ENCODE results near the gene COP1. TPM values are rescaled to one million over a fixed set of nuclear protein-coding genes. Genes with fewer than 3 reads are reported as not detected.
"Not testable (repeated sequence)": the region's sequence is repeated elsewhere in the genome, so short reads cannot be mapped to it uniquely, and the experiment has no call there.

The COP1 gene
- total and polyA plus RNA-seq, 5 experiments from 2014 or later, result 32.1 to 47.3 (median 42.7) TPM

- ATAC-seq (no peak), DNase-seq (no peak)
- Mint-ChIP-seq H3K4me3 (no peak overlapping the region), H3K36me3 (peaks cover 0 to 17% (median 2%) of the 10 kb centered on the region in 3 donors), H3K27me3 (no peaks in the 10 kb centered on the region), H3K4me1 (peaks cover 0 to 5% (median 3%) of the 10 kb centered on the region in 4 donors), H3K27ac (peak overlapping the region in 2 of 10 donors; percentile 0 to 71), H3K9me3 (no peaks in the 10 kb centered on the region)
- POLR2A ChIA-PET, result no interaction called here
These were observed 151.7 kb downstream of the COP1 start for GRCh38 chr1:176055398-176055797.

DNA sequence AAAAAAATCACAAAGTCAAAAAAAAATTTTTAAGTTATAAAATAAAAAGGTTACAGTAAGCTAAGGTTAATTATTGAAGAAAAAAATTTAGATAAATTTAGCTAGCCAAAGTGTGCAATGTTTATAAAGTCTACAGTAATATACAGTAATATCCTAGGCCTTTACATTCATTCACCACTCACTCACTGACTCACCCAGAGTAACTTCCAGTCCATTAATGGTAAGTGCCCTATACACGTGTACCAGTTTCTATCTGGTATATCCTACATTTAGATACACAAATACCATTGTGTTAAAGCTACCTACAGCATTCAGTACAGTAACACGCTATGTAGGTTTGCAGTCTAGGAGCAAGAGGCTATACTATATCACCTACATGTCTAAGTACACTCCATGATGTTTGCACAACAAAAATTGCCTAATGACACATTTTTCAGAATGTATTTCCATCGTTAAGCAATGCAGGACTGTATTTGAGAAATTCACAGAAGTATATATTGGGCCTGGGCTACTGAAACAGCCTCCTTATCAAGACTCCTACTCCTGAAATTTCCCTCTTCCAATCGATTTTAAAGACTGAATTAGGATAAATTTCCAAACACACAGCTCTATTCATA, 155.1 kb downstream of the COP1 start:
- POLR2A ChIA-PET, result no interaction called here
- no peaks in the 10 kb centered on the region for H3K9me3 Mint-ChIP-seq
- ATAC-seq, result no peak
- no peak for DNase-seq
- no peak overlapping the region for H3K27ac Mint-ChIP-seq
- peaks cover 0 to 3% (median 2%) of the 10 kb centered on the region in 4 donors for H3K4me1 Mint-ChIP-seq
- no peak overlapping the region for H3K4me3 Mint-ChIP-seq
- H3K27me3 Mint-ChIP-seq, result no peaks in the 10 kb centered on the region
- peaks cover 0 to 14% (median 5%) of the 10 kb centered on the region in 3 donors for H3K36me3 Mint-ChIP-seq

- Mint-ChIP-seq H3K27ac (no peak overlapping the region), H3K27me3 (no peaks in the 10 kb centered on the region), H3K9me3 (no peaks in the 10 kb centered on the region), H3K4me1 (peaks cover 0 to 3% (median 2%) of the 10 kb centered on the region in 4 donors), H3K36me3 (peaks cover 0 to 12% (median 3%) of the 10 kb centered on the region in 3 donors), H3K4me3 (no peak overlapping the region)
- no peak for DNase-seq
- no peak for ATAC-seq
- POLR2A ChIA-PET, result no interaction called here
These were observed 155.7 kb downstream of the COP1 start for GRCh38 chr1:176051402-176051801.

GRCh38 chr1:176049582-176049981, 157.5 kb downstream of the COP1 start:
- no peak for ATAC-seq
- no peak overlapping the region for H3K4me3 Mint-ChIP-seq
- DNase-seq, result no peak
- no peak overlapping the region for H3K27ac Mint-ChIP-seq
- H3K4me1 Mint-ChIP-seq, result no peaks in the 10 kb centered on the region
- no peaks in the 10 kb centered on the region for H3K27me3 Mint-ChIP-seq
- H3K36me3 Mint-ChIP-seq, result peaks cover 0 to 15% (median 3%) of the 10 kb centered on the region in 3 donors
- POLR2A ChIA-PET, result no interaction called here
- no peaks in the 10 kb centered on the region for H3K9me3 Mint-ChIP-seq

DNA sequence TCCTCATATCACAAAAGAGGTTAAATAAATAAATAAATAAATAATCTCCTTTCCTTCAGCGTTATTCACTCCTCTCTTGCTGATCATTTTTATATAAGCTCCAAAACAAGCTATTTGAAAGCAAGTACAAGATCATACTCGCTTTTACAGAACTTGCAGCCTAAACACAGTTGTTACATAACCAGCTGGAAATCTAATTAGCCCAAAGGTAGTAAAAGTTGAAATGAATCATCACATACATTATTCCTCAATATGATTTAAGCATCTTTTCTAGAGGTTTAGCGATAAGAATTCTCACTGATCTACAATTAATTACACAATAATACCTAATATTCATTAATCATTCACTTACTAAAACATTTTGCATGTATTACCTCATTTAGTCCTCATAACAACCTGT, 160.2 kb downstream of the COP1 start:
- Mint-ChIP-seq H3K27ac (no peak overlapping the region), H3K36me3 (peaks cover 0 to 33% (median 17%) of the 10 kb centered on the region in 3 donors), H3K27me3 (no peaks in the 10 kb centered on the region), H3K4me1 (no peaks in the 10 kb centered on the region), H3K4me3 (no peak overlapping the region), H3K9me3 (no peaks in the 10 kb centered on the region)
- POLR2A ChIA-PET, result no interaction called here
- ATAC-seq (no peak), DNase-seq (no peak)

DNA sequence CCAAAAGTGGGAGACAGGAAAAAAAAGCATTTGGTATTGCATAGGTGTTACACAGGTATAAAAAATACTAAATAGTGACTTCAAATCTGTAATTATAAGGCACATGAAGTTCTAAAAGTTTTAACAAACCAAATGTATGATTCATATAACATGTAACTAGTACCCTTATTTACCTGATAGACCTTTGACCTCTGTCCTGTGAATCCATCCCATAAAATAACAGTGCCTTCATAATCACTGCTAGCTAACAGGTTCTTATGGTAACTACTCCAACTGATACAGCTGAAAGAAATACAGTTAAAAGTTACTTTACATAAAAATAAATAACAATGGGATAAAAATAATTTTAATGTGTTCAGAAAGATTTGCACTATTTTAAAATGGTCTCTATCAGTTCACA, 163.5 kb downstream of the COP1 start:
- Mint-ChIP-seq H3K27me3 (no peaks in the 10 kb centered on the region), H3K27ac (peak overlapping the region in 1 of 10 donors; percentile 26), H3K4me1 (peaks cover 2 to 8% (median 6%) of the 10 kb centered on the region in 4 donors), H3K9me3 (no peaks in the 10 kb centered on the region), H3K36me3 (peaks cover 4 to 60% (median 34%) of the 10 kb centered on the region in 3 donors), H3K4me3 (no peak overlapping the region)
- DNase-seq (no peak), ATAC-seq (no peak)
- POLR2A ChIA-PET, result no interaction called here

DNA sequence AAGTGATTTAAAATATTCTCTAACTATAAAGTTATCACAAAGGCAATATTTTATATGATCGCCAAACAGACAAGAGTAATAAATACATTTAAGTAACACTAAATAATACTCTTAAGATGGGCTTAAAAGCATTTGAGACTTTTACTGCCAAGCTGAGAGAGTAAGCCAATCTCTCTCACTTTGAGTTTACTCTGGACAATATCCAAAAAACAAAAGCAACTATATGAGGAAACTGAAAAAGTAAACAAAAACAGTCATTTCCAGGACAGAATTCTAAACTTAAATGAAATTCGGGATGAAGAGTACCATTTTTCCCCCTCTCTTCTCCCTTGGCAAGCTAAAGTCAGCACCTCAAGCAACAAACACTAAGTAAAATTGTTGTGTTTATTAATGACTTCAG, 173.2 kb downstream of the COP1 start:
- Mint-ChIP-seq H3K36me3 (peaks cover 6 to 74% (median 36%) of the 10 kb centered on the region in 3 donors), H3K27ac (peak overlapping the region in 1 of 10 donors; percentile 4)

DNA sequence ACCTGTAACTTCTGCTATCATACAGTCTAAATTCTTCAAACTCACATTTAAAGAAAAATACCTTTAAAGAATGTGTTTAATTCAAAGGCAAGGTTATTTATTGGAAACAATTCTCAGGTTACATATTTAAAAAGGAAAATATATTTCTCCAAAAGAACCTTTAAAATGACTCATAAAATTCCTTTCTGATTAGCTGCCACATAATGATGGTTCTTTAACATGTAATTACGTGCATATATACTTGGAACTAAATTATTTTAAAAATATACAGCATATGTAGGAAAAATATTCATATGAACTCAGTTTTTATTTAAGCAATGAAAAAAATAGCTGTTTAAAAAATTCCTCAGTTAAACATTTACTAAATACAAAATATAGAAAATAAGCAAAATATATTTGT, 173.6 kb downstream of the COP1 start:
- H3K27ac Mint-ChIP-seq, result no peak overlapping the region
- POLR2A ChIA-PET, result no interaction called here
- peaks cover 0 to 10% (median 4%) of the 10 kb centered on the region in 4 donors for H3K4me1 Mint-ChIP-seq
- no peaks in the 10 kb centered on the region for H3K9me3 Mint-ChIP-seq
- H3K36me3 Mint-ChIP-seq, result peaks cover 5 to 73% (median 34%) of the 10 kb centered on the region in 3 donors
- DNase-seq (no peak), ATAC-seq (no peak)
- no peak overlapping the region for H3K4me3 Mint-ChIP-seq
- no peaks in the 10 kb centered on the region for H3K27me3 Mint-ChIP-seq

More for the DNA sequence above, 173.2 kb downstream of the COP1 start:
- ATAC-seq, result no peak
- H3K4me3 Mint-ChIP-seq, result no peak overlapping the region
- no peak for DNase-seq
- H3K27me3 Mint-ChIP-seq, result no peaks in the 10 kb centered on the region
- no peaks in the 10 kb centered on the region for H3K9me3 Mint-ChIP-seq
- H3K4me1 Mint-ChIP-seq, result peaks cover 0 to 10% (median 4%) of the 10 kb centered on the region in 4 donors
- POLR2A ChIA-PET, result no interaction called here

DNA sequence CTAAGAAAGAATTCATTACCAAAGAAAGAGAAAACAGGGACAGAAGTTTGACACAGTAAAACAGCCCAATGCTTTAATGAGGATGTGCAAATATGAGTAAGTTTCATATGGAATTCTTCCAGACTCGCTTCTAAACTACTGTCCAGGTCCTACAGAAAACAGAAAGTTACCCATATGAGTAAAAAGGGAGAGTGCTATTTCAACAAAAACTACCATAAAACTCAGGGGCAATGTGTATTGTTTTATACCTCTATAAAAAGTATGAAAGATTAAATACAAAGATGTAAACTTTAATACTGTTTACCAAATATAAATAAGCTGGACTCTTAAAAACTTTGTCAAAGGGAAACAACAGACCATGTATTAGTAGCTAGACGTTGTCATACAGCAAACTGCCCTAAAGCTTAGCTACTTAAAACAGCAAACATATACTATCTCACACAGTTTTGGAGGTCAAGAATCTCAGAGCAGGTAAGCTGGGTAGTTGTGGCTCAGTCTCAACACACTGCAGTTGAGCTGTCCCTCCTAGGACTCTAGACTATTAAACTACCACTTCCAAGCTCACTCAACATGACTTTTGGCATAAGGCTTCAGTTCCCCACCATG, 174.9 kb downstream of the COP1 start:
- Mint-ChIP-seq H3K9me3 (no peaks in the 10 kb centered on the region), H3K4me1 (peaks cover 1 to 10% (median 4%) of the 10 kb centered on the region in 4 donors), H3K4me3 (no peak overlapping the region), H3K27me3 (no peaks in the 10 kb centered on the region), H3K27ac (peak overlapping the region in 2 of 10 donors; percentile 53 to 56), H3K36me3 (peaks cover 5 to 71% (median 34%) of the 10 kb centered on the region in 3 donors)
- ATAC-seq (no peak), DNase-seq (no peak)
- POLR2A ChIA-PET, result no interaction called here

DNA sequence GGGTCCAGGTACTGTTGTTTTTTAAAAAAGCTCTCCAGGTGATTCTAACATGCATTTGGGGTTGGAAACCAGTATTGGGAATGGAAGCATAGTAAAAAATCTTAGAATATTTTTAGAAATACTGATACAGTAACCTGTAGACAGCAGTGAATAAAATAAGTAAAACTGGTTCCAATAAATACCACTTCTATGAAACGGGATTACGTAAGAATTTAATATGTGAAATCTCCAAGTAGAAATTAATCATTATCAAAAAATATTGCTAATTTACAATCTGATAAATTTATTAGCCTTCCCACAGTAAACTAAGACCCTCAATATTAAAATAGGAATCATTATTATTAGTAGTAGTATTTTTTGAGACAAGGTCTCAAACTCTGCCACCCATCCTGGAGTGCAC, 177.5 kb downstream of the COP1 start:
- ATAC-seq (no peak), DNase-seq (no peak)
- Mint-ChIP-seq H3K9me3 (no peaks in the 10 kb centered on the region), H3K27me3 (no peaks in the 10 kb centered on the region), H3K4me3 (no peak overlapping the region), H3K27ac (no peak overlapping the region), H3K4me1 (peaks cover 0 to 2% (median 1%) of the 10 kb centered on the region in 4 donors), H3K36me3 (peaks cover 5 to 62% (median 35%) of the 10 kb centered on the region in 3 donors)
- POLR2A ChIA-PET, result no interaction called here

- ATAC-seq, result no peak
- H3K4me1 Mint-ChIP-seq, result peaks cover 0 to 5% (median 3%) of the 10 kb centered on the region in 4 donors
- peaks cover 5 to 62% (median 37%) of the 10 kb centered on the region in 3 donors for H3K36me3 Mint-ChIP-seq
- H3K27me3 Mint-ChIP-seq, result no peaks in the 10 kb centered on the region
- no peak for DNase-seq
- POLR2A ChIA-PET, result no interaction called here
- H3K27ac Mint-ChIP-seq, result no peak overlapping the region
- H3K4me3 Mint-ChIP-seq, result no peak overlapping the region
- H3K9me3 Mint-ChIP-seq, result no peaks in the 10 kb centered on the region
These were observed 177.9 kb downstream of the COP1 start for GRCh38 chr1:176029155-176029554.

DNA sequence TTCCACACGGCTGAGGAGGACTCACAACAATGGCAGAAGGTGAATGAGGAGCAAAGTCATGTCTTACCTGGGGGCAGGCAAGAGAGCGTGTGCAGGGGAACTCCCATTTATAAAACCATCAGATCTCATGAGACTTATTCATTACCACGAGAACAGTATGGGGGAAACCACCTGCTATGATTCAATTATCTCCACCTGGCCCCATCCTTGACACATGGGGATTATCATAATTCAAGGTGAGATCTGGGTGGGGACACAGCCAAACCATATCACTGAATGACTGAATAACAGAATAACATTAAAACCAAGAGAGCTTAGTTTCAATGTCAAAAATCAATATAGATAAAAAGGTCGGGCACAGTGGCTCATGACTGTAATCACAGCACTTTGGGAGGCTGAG, 179.2 kb downstream of the COP1 start:
- H3K27me3 Mint-ChIP-seq, ATAC-seq, H3K9me3 Mint-ChIP-seq, DNase-seq, H3K4me1 Mint-ChIP-seq, POLR2A ChIA-PET, H3K4me3 Mint-ChIP-seq: not testable (repeated sequence)
- H3K36me3 Mint-ChIP-seq, result peaks cover 5 to 66% (median 43%) of the 10 kb centered on the region in 3 donors
- peak overlapping the region in 1 of 10 donors; percentile 72 for H3K27ac Mint-ChIP-seq

DNA sequence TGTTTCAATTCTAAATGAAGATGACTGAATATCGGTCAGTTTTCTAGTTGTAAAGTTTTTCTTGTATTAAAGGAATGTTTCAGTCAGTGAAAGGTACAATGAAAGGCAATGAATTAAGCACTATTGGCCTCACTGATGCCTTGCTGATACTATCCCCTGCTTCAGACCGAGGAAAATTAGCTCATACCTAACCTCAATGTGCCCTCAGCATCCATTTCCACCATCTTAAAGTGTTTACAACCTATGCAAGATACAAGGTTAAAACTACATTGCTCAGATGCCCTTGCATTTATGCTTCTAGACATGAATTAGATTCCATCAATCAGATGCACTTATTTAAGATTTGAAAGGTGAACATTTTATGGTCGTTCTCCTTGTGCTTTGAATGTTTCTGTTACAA, 184.5 kb downstream of the COP1 start:
- Mint-ChIP-seq H3K4me3 (no peak overlapping the region), H3K4me1 (peaks cover 0 to 10% (median 10%) of the 10 kb centered on the region in 4 donors), H3K27me3 (no peaks in the 10 kb centered on the region), H3K9me3 (no peaks in the 10 kb centered on the region), H3K27ac (peak overlapping the region in 1 of 10 donors; percentile 5), H3K36me3 (peaks cover 4 to 75% (median 37%) of the 10 kb centered on the region in 3 donors)
- DNase-seq, result no peak
- no peak for ATAC-seq
- POLR2A ChIA-PET, result no interaction called here
